ENCODE measurements around the gene DACH1.

Gene DACH1

DNA sequence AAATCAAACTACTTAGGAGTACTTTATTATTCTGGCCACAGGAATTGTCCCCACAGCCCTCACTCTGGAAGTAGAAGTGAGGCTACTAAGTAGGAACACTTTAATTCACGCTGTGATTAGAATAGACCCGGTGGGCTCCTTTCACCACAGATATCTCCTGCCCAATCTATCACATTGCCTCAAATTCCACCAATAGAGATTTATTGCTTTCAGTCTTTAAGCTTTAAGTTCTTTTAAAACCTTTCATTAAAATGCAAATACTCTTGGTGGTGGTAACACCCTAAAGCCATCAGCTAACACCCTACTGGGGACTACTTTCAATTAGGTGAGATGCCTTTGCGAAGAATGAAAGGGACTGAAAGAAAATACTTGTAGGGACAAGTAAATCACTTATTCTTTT lies 181.9 kb downstream of the DACH1 start:
- no peak for DNase-seq

DNA sequence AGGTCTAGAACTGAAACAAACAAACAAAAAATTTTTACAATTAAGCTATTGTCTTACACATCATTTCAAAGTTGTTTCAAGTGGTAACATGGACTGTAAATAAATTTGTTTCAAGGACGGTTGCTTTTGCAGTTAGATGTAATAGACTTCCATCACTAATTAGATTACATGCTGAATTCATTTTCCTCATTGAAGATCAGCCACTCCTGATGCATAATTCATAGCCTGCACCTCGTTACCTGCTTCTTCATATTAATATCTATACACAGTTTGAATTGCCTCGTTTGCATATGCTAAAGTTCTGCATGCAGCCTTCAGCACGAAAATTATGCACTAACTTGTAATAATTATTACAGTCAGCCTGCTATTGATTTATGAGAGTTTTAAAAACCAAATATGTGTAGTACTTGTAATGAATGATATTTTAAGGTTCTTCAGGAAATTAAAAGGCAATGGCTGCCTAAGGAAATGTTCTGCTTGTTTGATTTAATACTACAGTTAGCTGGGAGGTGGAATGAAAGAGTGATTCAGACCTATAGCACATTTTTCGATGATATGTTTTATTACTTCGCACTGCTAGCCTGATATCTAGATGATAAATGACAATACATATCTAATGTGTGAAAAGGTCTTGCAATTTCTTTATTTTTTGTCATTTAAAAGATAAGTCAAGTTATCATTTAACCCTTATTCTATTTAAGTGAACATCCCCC lies 184.9 kb downstream of the DACH1 start:
- no peak for DNase-seq

GRCh38 chr13:71677124-71677523 lies 189.9 kb downstream of the DACH1 start:
- DNase-seq: no peak

GRCh38 chr13:71672512-71672911 lies 194.5 kb downstream of the DACH1 start:
- no peak for DNase-seq

GRCh38 chr13:71663431-71663830 lies 203.6 kb downstream of the DACH1 start:
- no peak for DNase-seq

- no peak for DNase-seq
These were observed 205.1 kb downstream of the DACH1 start for GRCh38 chr13:71661921-71662320.

- no peak for DNase-seq
These were observed 207.6 kb downstream of the DACH1 start for GRCh38 chr13:71659404-71659803.

DNA sequence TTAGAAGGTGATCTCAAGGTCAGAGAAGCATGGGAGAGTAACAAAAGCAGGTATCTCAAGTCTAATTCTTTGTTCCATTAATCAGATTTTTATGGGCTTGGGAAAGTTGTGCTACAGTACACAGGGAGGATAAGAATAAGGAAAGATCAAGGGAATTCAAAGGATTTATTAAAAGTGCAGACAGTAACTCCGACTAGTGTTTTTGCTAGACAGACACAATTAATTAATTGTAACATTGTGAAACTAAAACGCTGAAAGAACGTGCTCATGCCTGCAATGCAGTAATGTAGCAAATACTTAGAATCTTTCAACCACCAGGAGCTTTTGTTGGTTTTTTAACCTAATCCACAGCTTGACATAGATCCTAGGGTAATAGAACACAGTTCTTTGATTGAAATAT lies 221.5 kb downstream of the DACH1 start:
- DNase-seq: no peak

GRCh38 chr13:71644579-71644978 lies 222.4 kb downstream of the DACH1 start:
- DNase-seq: no peak

GRCh38 chr13:71643448-71643860 lies 223.6 kb downstream of the DACH1 start:
- no peak for DNase-seq

DNA sequence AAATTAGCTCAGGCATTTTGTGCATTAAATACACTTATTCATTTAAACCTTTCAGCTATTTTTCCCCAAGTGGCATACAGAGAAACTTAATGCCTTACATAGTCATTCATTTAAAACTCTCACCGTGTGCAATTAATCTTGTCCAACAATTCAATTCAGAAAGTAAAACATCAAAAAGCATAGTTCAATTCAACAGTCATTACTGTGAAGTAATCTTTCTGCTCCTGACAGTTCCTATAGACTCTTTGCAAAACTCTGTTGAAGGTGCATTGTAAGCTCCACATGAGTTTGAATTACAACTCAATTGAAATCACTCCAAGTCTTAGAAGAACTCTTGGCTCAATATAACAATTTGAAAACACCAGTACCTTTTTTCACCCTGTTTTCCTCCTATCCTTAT lies 228.3 kb downstream of the DACH1 start:
- DNase-seq: no peak

DNA sequence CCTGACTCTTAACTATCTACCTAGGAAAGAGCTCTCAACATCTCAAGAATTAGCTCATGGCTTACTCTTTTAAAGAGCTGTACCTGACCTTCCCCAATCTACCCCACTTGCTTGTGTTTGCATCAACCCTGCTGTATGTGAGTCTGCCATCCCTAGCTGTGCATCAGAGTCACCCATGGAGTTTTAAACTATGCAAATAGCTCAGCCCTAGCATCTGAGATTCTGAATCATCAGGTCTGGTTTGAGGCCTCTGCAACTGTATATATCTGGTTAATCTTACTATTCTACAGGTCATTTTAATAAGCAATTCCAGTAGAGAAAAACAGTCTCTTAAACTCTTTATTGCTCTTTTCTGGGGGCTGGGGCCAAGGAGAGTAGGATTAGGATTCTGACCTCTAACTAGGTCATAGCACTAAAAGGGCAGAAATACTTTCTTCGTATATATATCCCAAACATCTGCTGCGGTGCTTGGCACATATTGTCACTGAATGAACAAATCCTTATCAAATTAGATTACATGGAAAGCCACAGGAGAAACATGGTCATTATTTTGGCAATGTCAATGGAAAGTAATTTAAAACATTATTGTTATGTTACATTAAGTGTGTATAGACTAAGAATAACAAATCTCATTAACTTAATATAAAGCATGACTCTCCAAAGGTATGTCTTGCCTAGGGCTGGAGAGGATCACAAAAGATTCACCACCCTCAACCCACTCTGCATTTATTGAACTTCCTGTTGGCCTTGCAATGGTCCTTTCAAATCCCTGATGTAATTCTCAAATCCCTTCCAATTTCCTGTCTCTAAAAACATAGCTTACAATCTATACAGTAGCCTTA lies 232.2 kb downstream of the DACH1 start:
- DNase-seq: no peak

GRCh38 chr13:71634182-71634581 lies 232.8 kb downstream of the DACH1 start:
- DNase-seq: no peak

GRCh38 chr13:71632721-71633120 lies 234.3 kb downstream of the DACH1 start:
- DNase-seq: no peak

- no peak for DNase-seq
These were observed 234.8 kb downstream of the DACH1 start for GRCh38 chr13:71632206-71632605.

DNA sequence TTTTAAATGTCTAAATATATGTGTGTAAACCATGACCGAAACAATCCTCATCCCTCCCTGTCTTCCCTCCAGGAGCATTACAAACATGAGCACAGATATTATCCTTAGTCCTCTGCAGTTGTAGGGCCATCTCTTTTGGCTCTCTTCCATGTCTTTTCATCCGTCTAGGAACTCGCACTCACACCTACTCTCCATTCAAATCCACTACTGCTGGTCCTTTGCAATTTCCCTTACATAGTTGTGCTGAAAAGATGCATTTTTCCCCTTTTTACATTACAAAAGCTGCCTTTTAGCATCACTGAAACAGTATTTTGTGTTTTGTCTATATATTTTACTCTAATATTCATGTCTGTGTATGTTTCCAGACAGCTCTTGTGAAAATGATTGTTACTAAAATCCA lies 237.8 kb downstream of the DACH1 start:
- DNase-seq: no peak

DNA sequence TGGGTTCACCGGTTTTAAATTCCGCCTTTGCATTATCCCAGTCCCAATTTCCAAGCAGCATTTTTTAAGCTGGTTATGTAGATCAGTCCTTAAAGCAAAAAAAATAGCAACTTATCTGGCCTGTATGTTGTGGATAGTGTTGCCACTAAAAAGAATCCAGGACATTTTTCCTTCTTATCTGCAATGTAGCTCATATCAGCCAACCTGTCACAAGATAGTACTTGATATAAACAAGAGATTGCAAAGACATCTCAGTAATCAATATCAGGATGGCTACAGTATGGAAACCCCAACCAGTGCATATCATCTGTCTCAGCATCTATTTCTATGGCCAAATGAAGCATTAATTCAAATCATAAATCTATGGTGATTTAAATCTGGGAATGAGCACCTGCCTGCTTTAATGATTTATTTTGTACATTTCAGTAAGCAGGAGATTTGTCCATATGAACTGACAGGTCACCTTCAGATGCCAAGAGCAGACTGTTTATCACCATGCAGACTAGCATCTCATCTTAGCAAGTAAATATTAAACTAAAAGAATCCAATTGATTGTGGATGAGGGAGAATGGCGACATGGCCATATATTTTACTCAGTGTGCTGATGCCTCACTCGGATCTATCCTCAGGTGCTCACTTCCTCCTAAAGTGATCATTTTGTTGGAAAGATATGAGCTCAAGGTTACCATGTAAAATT lies 240.4 kb downstream of the DACH1 start:
- no peak for DNase-seq

DNA sequence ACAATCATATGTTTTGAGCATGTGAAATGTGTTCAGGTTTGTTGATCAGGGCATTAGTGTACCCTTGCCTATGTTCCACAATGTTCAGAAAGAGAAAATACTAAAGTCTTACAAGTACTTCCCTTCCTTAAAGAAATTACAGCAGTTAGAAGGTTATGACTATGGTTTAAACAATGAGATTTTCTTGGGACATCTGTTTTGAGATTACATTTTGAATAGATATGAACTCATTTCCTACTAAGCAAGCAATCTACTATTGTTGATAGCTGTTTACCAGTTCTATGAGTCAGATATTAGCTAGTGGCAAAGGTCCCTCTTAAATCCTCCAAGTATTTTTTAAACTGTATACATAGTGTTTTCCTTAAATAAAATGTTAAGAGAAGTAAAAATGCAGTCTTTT lies 241.3 kb downstream of the DACH1 start:
- DNase-seq: no peak

DNA sequence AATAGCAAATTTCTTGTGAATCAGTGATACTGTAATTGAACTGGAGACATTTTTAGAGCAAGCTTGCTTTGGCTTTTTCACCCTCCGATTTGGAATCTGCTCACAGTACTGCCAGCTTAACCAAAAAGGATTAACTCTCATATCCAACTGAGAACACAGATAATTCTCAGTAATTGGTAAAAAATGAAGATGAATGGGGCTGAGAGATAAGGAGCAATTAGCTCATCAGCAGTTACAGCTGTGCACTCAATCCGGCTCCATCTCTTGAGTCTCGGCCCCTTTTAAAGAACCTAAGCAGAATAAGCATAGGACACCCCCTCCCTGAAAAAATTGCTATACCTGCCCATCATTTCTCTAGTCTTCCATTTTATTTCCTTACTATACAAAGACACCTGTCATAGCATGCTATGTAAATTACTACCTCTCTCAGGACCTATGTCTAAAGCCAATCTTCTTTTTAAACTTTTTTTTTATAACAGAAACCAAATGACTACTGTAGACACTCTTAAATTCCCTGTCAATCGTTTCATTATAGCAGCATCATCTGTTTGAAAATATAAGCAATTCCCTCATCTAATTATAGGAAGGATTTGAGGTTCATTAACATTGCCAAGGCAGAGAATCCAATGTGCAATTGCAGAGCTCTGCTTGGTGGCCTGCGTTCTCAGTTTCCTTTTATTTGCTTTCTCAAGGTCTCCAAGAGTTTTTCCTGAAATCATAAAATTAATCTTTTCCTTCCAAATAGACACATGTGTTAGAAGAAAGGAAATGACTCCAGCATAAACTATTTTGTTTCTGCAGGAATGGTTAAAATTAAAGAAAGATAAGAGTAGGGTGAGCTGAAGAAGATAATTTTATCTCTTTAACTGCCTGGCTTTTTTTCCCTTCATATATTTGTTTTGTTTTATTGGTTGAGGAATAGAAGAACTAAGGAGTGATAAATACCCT lies 242.1 kb downstream of the DACH1 start:
- no peak for DNase-seq

- DNase-seq: no peak
These were observed 245.6 kb downstream of the DACH1 start for GRCh38 chr13:71621174-71622124.

- no peak for DNase-seq
These were observed 247.9 kb downstream of the DACH1 start for GRCh38 chr13:71619096-71619495.
